ENCODE results near the gene CLIC5.

DNA sequence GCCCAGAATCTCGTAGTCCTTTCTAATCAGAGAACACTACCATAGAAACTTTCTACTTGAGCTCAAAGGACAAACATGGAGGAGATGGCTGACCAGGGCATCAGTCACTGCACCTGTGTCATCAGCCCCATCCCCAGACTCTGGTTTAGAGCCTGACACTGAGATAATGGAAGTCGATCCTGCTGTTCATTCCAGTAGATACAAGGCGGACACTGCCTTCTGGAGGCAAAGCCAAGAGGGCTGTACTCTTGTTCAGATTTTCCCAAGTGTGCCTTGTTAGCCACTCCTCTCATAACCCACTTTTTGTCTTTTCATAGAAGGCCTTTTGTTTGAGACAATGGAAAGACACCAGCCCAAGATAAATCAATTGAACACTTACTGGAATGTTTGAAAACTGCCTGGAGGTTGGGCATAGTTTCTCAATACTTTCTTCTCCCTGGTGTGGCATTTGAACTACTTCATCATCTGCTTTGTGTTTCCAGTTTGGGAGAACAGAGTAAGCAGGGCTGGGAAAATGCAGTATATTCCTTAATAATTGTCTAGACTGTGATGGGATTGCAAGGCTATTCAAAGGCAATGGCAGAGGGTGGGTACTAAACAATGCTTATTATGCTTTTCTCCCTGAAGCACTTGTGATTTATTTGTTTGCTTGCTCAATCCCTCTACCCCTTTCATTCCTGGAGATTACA lies 99.7 kb downstream of the CLIC5 start:
- no peak for TF ChIP-seq RBBP5 (IDR thresholded peaks at IDR 0.05; ENCODE audit: borderline replicate concordance, low read depth, low read length)
- TF ChIP-seq POLR2AphosphoS5 (IDR thresholded peaks at IDR 0.05; ENCODE audit: low read depth, low read length) = no peak
- no peak for TF ChIP-seq POLR2A (IDR thresholded peaks at IDR 0.05; ENCODE audit: control extremely low read depth in 1 of 2, low read depth in 2 of 2, low read length in 2 of 2)

Data from H1 (cell line).